Activated CD4-positive, CD25-positive, alpha-beta regulatory T cell treated with anti-CD3 and anti-CD28 coated beads, Interleukin-2, amount 50 U/mL, for 72 hours (primary cell): ENCODE data around the gene CXCL12.

ENCODE experiments used
- DNase-seq: peaks from one replicate; pipeline ENCODE4 v3.0.0; 2021

The CXCL12 gene

GRCh38 chr10:44384601-44385025, 284 bp downstream of the CXCL12 start:
- no peak for DNase-seq

- DNase-seq = no peak
Observed at GRCh38 chr10:44383749-44384600, 922 bp downstream of the CXCL12 start.

GRCh38 chr10:44382981-44383748, 1.7 kb downstream of the CXCL12 start:
- no peak for DNase-seq

- DNase-seq = no peak
Observed at GRCh38 chr10:44382131-44382858, 2.6 kb downstream of the CXCL12 start.

- no peak for DNase-seq
Observed at GRCh38 chr10:44380829-44381600, 3.9 kb downstream of the CXCL12 start.

- no peak for DNase-seq
Observed at GRCh38 chr10:44379907-44380306, 5.0 kb downstream of the CXCL12 start.

GRCh38 chr10:44378626-44379025, 6.3 kb downstream of the CXCL12 start:
- no peak for DNase-seq

GRCh38 chr10:44377651-44378310, 7.1 kb downstream of the CXCL12 start:
- DNase-seq = no peak

- no peak for DNase-seq
Observed at GRCh38 chr10:44376472-44377099, 8.3 kb downstream of the CXCL12 start.

GRCh38 chr10:44374155-44374554, 10.7 kb downstream of the CXCL12 start:
- DNase-seq = no peak

GRCh38 chr10:44373341-44373995, 11.4 kb downstream of the CXCL12 start:
- no peak for DNase-seq

GRCh38 chr10:44372181-44372580, 12.7 kb downstream of the CXCL12 start:
- DNase-seq = no peak

- no peak for DNase-seq
Observed at GRCh38 chr10:44370731-44371248, 14.1 kb downstream of the CXCL12 start.

- no peak for DNase-seq
Observed at GRCh38 chr10:44369854-44370253, 15.0 kb downstream of the CXCL12 start.

- no peak for DNase-seq
Observed at GRCh38 chr10:44369296-44369695, 15.6 kb downstream of the CXCL12 start.

GRCh38 chr10:44368637-44369036, 16.3 kb downstream of the CXCL12 start:
- DNase-seq = no peak

- DNase-seq = no peak
Observed at GRCh38 chr10:44366941-44367630, 17.8 kb downstream of the CXCL12 start.

GRCh38 chr10:44364566-44364965, 20.3 kb downstream of the CXCL12 start:
- no peak for DNase-seq

- no peak for DNase-seq
Observed at GRCh38 chr10:44363716-44364115, 21.2 kb downstream of the CXCL12 start.
